GM12872 (cell line): ENCODE measurements around the gene CAMTA1.

ENCODE experiments used
- CTCF ChIP-seq: IDR thresholded peaks from 3 replicates; pipeline ENCODE4 v1.5.1; 2011; ENCODE audit warnings: low read depth, mild to moderate bottlenecking, low read length, moderate library complexity; ENCODE audit not compliant: insufficient read depth

CAMTA1 gene

GRCh38 chr1:7474143-7474490, 688.9 kb downstream of the CAMTA1 start:
- TF ChIP-seq CTCF, result no peak

GRCh38 chr1:7474786-7475502, 689.7 kb downstream of the CAMTA1 start:
- no peak for TF ChIP-seq CTCF

- TF ChIP-seq CTCF, result no peak
These were observed 690.4 kb downstream of the CAMTA1 start for GRCh38 chr1:7475691-7476090.

DNA sequence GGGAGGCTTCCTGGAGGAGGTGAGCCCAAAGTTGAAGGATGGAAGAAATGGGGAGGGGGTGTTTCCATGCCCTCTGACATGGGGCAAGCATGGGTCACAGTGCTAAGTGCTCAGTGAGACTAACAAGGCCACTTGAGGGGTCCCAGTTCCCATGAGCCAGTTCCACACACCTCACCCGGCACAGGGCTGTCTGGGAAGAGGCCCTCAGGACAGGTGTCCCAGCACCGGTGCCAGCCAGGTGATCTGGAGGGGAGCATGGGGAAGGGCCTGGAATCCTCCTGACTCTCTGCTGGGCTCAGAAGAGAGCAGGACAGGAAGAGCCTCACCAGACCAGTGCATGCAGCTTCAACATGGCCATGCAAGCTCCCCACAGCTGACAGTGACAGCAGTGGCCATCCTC, 691.1 kb downstream of the CAMTA1 start:
- no peak for TF ChIP-seq CTCF

DNA sequence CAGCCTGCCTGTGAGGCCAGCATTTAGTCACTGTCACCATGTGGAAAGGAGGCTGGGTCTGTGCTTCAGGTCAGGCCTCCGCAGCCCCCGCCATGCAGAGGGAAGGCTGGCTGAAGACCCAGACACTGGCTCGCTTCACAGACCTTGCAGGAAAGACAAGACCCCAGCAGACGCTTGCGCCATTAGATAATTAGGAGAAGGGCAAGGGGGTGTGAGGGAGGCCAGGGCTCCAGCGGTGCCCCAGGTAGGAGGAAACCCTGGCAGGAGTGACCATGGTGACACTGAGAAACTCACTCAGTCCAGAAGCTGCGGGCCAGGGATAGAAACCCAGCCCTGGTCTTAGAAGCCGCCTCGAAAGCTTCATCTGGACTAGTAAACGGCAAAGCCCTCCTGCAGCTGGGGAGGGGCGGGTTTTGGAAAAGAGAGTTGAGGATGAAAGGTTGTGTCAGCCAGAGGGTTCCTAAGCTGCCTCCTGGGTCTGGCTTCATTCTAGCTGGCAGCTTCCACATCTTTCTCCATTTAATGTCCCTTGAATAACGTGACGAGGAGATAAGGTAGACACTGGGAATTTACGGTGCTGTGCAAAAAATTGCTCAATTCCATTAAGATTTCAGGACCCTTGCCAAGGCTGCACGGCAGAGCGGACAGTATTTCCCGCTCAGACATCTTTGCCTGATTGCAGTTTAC, 691.8 kb downstream of the CAMTA1 start:
- no peak for TF ChIP-seq CTCF

GRCh38 chr1:7477593-7477992, 692.3 kb downstream of the CAMTA1 start:
- TF ChIP-seq CTCF, result no peak

DNA sequence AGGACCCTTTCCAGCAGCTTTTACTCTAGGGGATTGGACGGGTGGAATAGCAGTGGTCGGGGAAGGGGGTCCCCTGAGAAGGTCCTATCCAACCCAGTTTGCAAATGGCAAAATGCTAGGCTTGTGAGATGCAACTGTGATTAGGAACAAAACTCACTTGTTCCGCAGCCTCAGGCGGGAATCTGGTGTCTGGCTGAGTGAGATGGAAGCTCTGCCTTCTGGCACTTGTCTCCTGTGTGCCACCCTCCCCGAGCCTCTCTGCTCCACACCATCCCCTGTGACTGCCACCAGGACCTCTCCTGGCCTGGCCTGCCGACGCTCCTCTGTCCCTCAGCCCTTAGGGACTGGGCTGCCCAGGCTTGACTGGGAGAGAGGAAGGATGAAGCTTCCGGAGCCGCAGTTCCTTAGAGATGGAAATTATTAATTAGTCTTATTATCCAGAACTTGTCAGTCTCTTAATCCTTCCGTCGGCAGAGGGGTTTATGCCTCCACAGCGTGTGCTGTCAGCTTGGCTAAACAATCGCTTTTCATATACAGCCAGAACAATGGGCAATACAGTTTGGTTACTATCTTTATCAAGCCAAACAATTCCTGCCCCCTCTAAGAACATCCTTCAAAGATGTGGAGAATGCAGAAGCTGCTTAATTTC, 693.0 kb downstream of the CAMTA1 start:
- no peak for TF ChIP-seq CTCF
